HepG2 (cell line): Measurements from ENCODE around the gene MARS1.
"Not testable (repeated sequence)": the region's sequence is repeated elsewhere in the genome, so short reads cannot be mapped to it uniquely, and the experiment has no call there.

Source experiments
- BRD4 ChIP-seq: sonication (generic); formaldehyde crosslinking; IDR thresholded peaks from 2 replicates; pipeline ENCODE4 v1.4.0; 2020; ENCODE audit warnings: missing genetic modification reagents
- CTCF ChIP-seq: sonication (generic); formaldehyde crosslinking; IDR thresholded peaks from 2 replicates; pipeline ENCODE4 v1.5.0; 2020; ENCODE audit warnings: mild to moderate bottlenecking, missing genetic modification reagents, moderate library complexity
- EZH2 ChIP-seq: conservative IDR thresholded peaks from 2 replicates; pipeline ENCODE4 v1.6.1; 2012; ENCODE audit warnings: mild to moderate bottlenecking, low read depth, low read length, moderate library complexity
- FOXO4 ChIP-seq: sonication (generic); formaldehyde crosslinking; conservative IDR thresholded peaks from 2 replicates; pipeline ENCODE4 v1.8.1; 2023; ENCODE audit warnings: missing genetic modification reagents
- MYC ChIP-seq: sonication (generic); formaldehyde crosslinking; IDR thresholded peaks from 2 replicates; pipeline ENCODE4 v1.9.0; 2021; ENCODE audit warnings: missing genetic modification reagents, borderline replicate concordance
- SIN3B ChIP-seq: fragments of 150-350 bp; IDR thresholded peaks from 2 replicates; pipeline ENCODE4 v1.6.1; 2014; ENCODE audit warnings: low read length
- TARDBP ChIP-seq: sonication (generic); formaldehyde crosslinking; IDR thresholded peaks from 2 replicates; pipeline ENCODE4 v1.8.0; 2022; ENCODE audit warnings: mild to moderate bottlenecking, missing genetic modification reagents
- TFDP1 ChIP-seq: IDR thresholded peaks from 2 replicates; pipeline ENCODE4 v1.6.1; 2016; ENCODE audit warnings: missing compliant biosample characterization, missing genetic modification reagents, borderline replicate concordance
- THAP9 ChIP-seq: sonication (generic); formaldehyde crosslinking; IDR thresholded peaks from 2 replicates; pipeline ENCODE4; 2020; ENCODE audit warnings: missing genetic modification reagents, mild to moderate bottlenecking, borderline replicate concordance
- ZNF318 ChIP-seq: sonication (generic); formaldehyde crosslinking; IDR thresholded peaks from 2 replicates; pipeline ENCODE4 v1.4.0; 2020; ENCODE audit warnings: mild to moderate bottlenecking, missing genetic modification reagents
- ZSCAN5A ChIP-seq: sonication (generic); formaldehyde crosslinking; IDR thresholded peaks from 2 replicates; pipeline ENCODE4 v1.8.0; 2022; ENCODE audit warnings: mild to moderate bottlenecking, missing genetic modification reagents, borderline replicate concordance

GRCh38 chr12:57514246-57514645 is 26.4 kb downstream of the MARS1 start:
- TF ChIP-seq BRD4 (CRISPR knock-in tag); EZH2; TFDP1 (CRISPR knock-in tag); SIN3B; MYC (CRISPR knock-in tag); CTCF (CRISPR knock-in tag); ZSCAN5A; TARDBP (CRISPR knock-in tag); ZNF318; FOXO4; THAP9 (CRISPR knock-in tag): not testable (repeated sequence)
